H1 (cell line): Measurements from ENCODE around the gene ZFAND3. TPM values are rescaled to one million over a fixed set of nuclear protein-coding genes. Genes with fewer than 3 reads are reported as not detected.

ENCODE experiments used
- CTCF ChIA-PET: fragments of 300-600 bp; sonication (Branson Sonifier 250); formaldehyde crosslinking; loops from one replicate; lab custom pipeline; 2021; ENCODE audit not compliant: partially characterized antibody; lab: Charles Lee
- POLR2A ChIA-PET: fragments of 300-600 bp; sonication (Branson Sonifier 250); formaldehyde crosslinking; loops from one replicate; lab custom pipeline; 2021; ENCODE audit warnings: inconsistent platforms; ENCODE audit not compliant: partially characterized antibody; lab: Charles Lee
- DNase-seq, 2 experiments: peaks; one replicate each; pipeline versions ENCODE4 v3.0.0 to v3.0.0-alpha.2; 2010 to 2022; ENCODE audit warnings: low spot score in 2 of 2, low read depth in 1 of 2, mixed read lengths in 1 of 2
- FAIRE-seq: peaks from 2 replicates; lab custom pipeline; 2011; peaks lifted over from hg19 to GRCh38; lab: Jason Lieb, UNC
- H2AFZ ChIP-seq: 2 replicates; pipeline ENCODE4 v1.8.1; 2012; ENCODE audit warnings: low read length, inconsistent platforms
- H2AK5ac ChIP-seq: 2 replicates; pipeline ENCODE4 v1.6.1; 2013; ENCODE audit warnings: low read depth, low read length
- H2BK120ac ChIP-seq: replicated peaks from 2 replicates; pipeline ENCODE3; 2013; ENCODE audit warnings: low read depth, low read length, inconsistent platforms
- H2BK12ac ChIP-seq: 2 replicates; pipeline ENCODE4 v1.6.1; 2013; ENCODE audit warnings: low read depth, low read length
- H2BK15ac ChIP-seq: 2 replicates; pipeline ENCODE4 v1.6.1; 2013; ENCODE audit warnings: low read length
- H2BK20ac ChIP-seq: 2 replicates; pipeline ENCODE4 v1.6.1; 2013; ENCODE audit warnings: low read length
- H2BK5ac ChIP-seq: 2 replicates; pipeline ENCODE4 v1.6.1; 2013; ENCODE audit warnings: low read depth, low read length
- H3K14ac ChIP-seq: 2 replicates; pipeline ENCODE4 v1.6.1; 2013; ENCODE audit warnings: inconsistent platforms; ENCODE audit not compliant: insufficient read length
- H3K18ac ChIP-seq: 2 replicates; pipeline ENCODE4 v1.6.1; 2013; ENCODE audit warnings: low read length; ENCODE audit errors: extremely low read depth
- H3K23ac ChIP-seq: 2 replicates; pipeline ENCODE4 v1.6.1; 2013; ENCODE audit warnings: inconsistent platforms; ENCODE audit not compliant: insufficient read length
- H3K23me2 ChIP-seq: 2 replicates; pipeline ENCODE4 v1.6.1; 2013; ENCODE audit warnings: low read depth, low read length
- H3K27ac ChIP-seq: 2 replicates; pipeline ENCODE4 v1.6.1; 2011; ENCODE audit warnings: low read depth, low read length, inconsistent platforms
- H3K27me3 ChIP-seq, 4 experiments: replicated peaks in 1 of 4; 1 replicate in 1 of 4; 2 replicates in 3 of 4; pipeline versions ENCODE4 v1.6.1 to v1.8.1; 2011 to 2013; ENCODE audit warnings: low read length in 3 of 4, mild to moderate bottlenecking in 3 of 4, inconsistent platforms in 2 of 4, mixed read lengths in 2 of 4, moderate library complexity in 1 of 4; ENCODE audit not compliant: control insufficient read depth in 3 of 4, insufficient read depth in 3 of 4; ENCODE audit errors: extremely low read depth in 1 of 4
- H3K36me3 ChIP-seq, 4 experiments: 2 replicates each; pipeline versions ENCODE4 v1.6.1 to v1.8.1; 2011 to 2013; ENCODE audit warnings: mild to moderate bottlenecking in 4 of 4, low read length in 3 of 4, moderate library complexity in 2 of 4, control low read depth in 1 of 4, inconsistent platforms in 1 of 4; ENCODE audit not compliant: insufficient read depth in 4 of 4, control insufficient read depth in 2 of 4
- H3K4ac ChIP-seq: replicated peaks from 2 replicates; pipeline ENCODE3; 2013; ENCODE audit warnings: low read length, low read depth, mixed read lengths, inconsistent platforms; ENCODE audit not compliant: insufficient read length
- H3K4me1 ChIP-seq, 4 experiments: replicated peaks in 1 of 4; 1 replicate in 1 of 4; 2 replicates in 3 of 4; pipeline versions ENCODE4 v1.6.1 to v1.8.1; 2011 to 2013; ENCODE audit warnings: low read length in 3 of 4, inconsistent platforms in 2 of 4, mixed read lengths in 1 of 4; ENCODE audit not compliant: insufficient read depth in 4 of 4, control insufficient read depth in 3 of 4
- H3K4me2 ChIP-seq, 2 experiments: 2 replicates each; pipeline versions ENCODE4 v1.6.1 to v1.8.1; 2011 to 2013; ENCODE audit warnings: low read depth in 2 of 2, low read length in 2 of 2, control low read depth in 1 of 2, inconsistent platforms in 1 of 2, mild to moderate bottlenecking in 1 of 2; ENCODE audit not compliant: insufficient read depth in 1 of 2
- H3K4me3 ChIP-seq, 4 experiments: fragments of 200-600, 300-600 bp in 1 of 4; sonication (generic), shearing (Covaris generic), sonication (Bioruptor Twin) in 1 of 4; 2 replicates each; pipeline versions ENCODE4 v1.5.1 to v1.8.1; 2011 to 2016; ENCODE audit warnings: low read length in 4 of 4, low read depth in 3 of 4, control low read depth in 2 of 4, inconsistent platforms in 2 of 4, mild to moderate bottlenecking in 2 of 4, mixed read lengths in 1 of 4, moderate library complexity in 1 of 4; ENCODE audit not compliant: insufficient read depth in 2 of 4; ENCODE audit errors: extremely low read depth in 1 of 4
- H3K56ac ChIP-seq: replicated peaks from 2 replicates; pipeline ENCODE3; 2013; ENCODE audit warnings: low read depth, mild to moderate bottlenecking, mixed read lengths, low read length, inconsistent platforms; ENCODE audit not compliant: insufficient read length
- H3K79me1 ChIP-seq: 2 replicates; pipeline ENCODE4 v1.6.1; 2013; ENCODE audit warnings: low read depth, low read length, control low read depth
- H3K79me2 ChIP-seq, 2 experiments: 2 replicates each; pipeline versions ENCODE4 v1.6.1 to v1.8.1; 2012 to 2013; ENCODE audit warnings: low read length in 2 of 2, mild to moderate bottlenecking in 2 of 2, inconsistent platforms in 1 of 2; ENCODE audit not compliant: insufficient read depth in 2 of 2, control insufficient read depth in 1 of 2
- H3K9ac ChIP-seq, 4 experiments: replicated peaks in 1 of 4; 1 replicate in 1 of 4; 2 replicates in 3 of 4; pipeline versions ENCODE4 v1.6.1 to v1.8.1; 2011 to 2013; ENCODE audit warnings: low read depth in 3 of 4, low read length in 3 of 4, control low read depth in 2 of 4, mild to moderate bottlenecking in 2 of 4, moderate library complexity in 2 of 4, inconsistent platforms in 1 of 4; ENCODE audit errors: extremely low read depth in 1 of 4
- H3K9me3 ChIP-seq, 2 experiments: 2 replicates each; pipeline versions ENCODE4 v1.6.1 to v1.8.1; 2012 to 2013; ENCODE audit warnings: mild to moderate bottlenecking in 2 of 2, moderate library complexity in 2 of 2, control low read depth in 1 of 2, inconsistent platforms in 1 of 2, low read depth in 1 of 2, low read length in 1 of 2, mixed read lengths in 1 of 2; ENCODE audit not compliant: insufficient read depth in 2 of 2
- H4K20me1 ChIP-seq, 2 experiments: replicated peaks in 1 of 2; 2 replicates each; pipeline versions ENCODE3 to v1.8.1; 2011 to 2013; ENCODE audit warnings: inconsistent platforms in 2 of 2, low read length in 2 of 2, mild to moderate bottlenecking in 1 of 2; ENCODE audit not compliant: insufficient read depth in 2 of 2, control insufficient read depth in 1 of 2
- H4K5ac ChIP-seq: 2 replicates; pipeline ENCODE4 v1.6.1; 2013; ENCODE audit warnings: low read length, low read depth, mixed read lengths, inconsistent platforms; ENCODE audit not compliant: insufficient read length
- H4K8ac ChIP-seq: 2 replicates; pipeline ENCODE4 v1.8.0; 2013; ENCODE audit warnings: mild to moderate bottlenecking, moderate library complexity, low read length, inconsistent platforms; ENCODE audit not compliant: insufficient read depth; ENCODE audit errors: extremely low read depth
- H4K91ac ChIP-seq: replicated peaks from 2 replicates; pipeline ENCODE3; 2013; ENCODE audit warnings: low read length, mixed read lengths, inconsistent platforms; ENCODE audit not compliant: insufficient read length
- WGBS, 2 experiments: shearing (Covaris generic) in 1 of 2; methylation state at CpG; one replicate each; pipeline versions ENCODE4 v1.1.6 to v1.1.7; 2013 to 2015; ENCODE audit warnings: low lambda C conversion rate in 2 of 2, mixed read lengths in 2 of 2, inconsistent platforms in 1 of 2, low coverage in 1 of 2, missing lambda C conversion rate in 1 of 2; ENCODE audit not compliant: insufficient replicate concordance in 2 of 2, insufficient coverage in 1 of 2, insufficient read length in 1 of 2; ENCODE audit errors: extremely low coverage in 1 of 2, missing lambda C conversion rate in 1 of 2; 5-methylcytosine and 5-hydroxymethylcytosine counted together
- polyA plus RNA-seq, 7 experiments: library from polyadenylated mRNA; depleted of rRNA in 3 of 7; stranded (reverse) in 5 of 7; unstranded in 2 of 7; fragments of >200 nt in 5 of 7; fragments of 200-250 nt in 2 of 7; gene quantifications; 1 replicate in 5 of 7; 2 replicates in 1 of 7; 4 replicates in 1 of 7; pipeline versions ENCODE4 v1.2.1 to v1.2.3, GENCODE V29; 2011 to 2013; ENCODE audit warnings: missing spikeins in 2 of 7, mixed read lengths in 2 of 7
- total RNA-seq: library from RNA; stranded (reverse); fragmentation: NEBNext Ultra II Directional; extraction: Animal tissue kit (Norgen Biotek cat#: 25700); gene quantifications from 2 replicates; pipeline ENCODE4 v1.2.1, GENCODE V29; 2021

The ZFAND3 gene
- total and polyA plus RNA-seq, 2 of the 8 experiments (the other 6 are each of a cell fraction or from before 2014, with no cell fraction given) = 13.0 to 51.3 TPM

DNA sequence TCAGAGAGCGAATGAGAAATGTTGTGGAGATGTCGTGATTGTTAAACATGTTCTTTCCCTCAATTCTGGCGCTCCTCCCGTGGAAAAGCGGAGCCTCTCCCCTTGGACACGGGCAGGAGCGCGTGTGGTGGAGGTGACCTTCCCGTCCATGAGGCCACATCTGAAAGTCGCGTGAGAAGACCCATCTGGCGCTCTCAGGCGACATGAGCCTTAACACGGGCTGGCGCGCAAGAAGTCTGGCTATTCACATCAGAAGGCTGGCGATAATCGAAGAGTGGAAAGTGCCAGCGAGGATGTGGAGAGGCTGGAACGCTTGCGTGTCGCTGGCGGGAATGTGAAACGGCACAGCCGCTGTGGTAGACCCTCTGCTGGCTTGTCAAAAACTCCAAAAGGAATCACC, 341.3 kb downstream of the ZFAND3 start:
- DNase-seq (no peak), FAIRE-seq (no peak)
- Histone ChIP-seq H2BK20ac (no peak overlapping the region), H3K36me3 (no peaks in the 10 kb centered on the region; a peak in 1 of 8 replicates), H3K4me2 (no peak overlapping the region), H3K4ac (no peak overlapping the region), H3K27ac (no peak overlapping the region), H3K4me1 (no peaks in the 10 kb centered on the region; a peak in 1 of 7 replicates), H2BK15ac (no peak overlapping the region), H3K9me3 (no peaks in the 10 kb centered on the region), H3K27me3 (no peaks in the 10 kb centered on the region), H4K5ac (no peak overlapping the region), H3K18ac (no peak overlapping the region), H3K9ac (no peak overlapping the region), H2BK120ac (no peak overlapping the region), H3K23ac (no peak overlapping the region), H2AFZ (no peak overlapping the region), H3K14ac (no peak overlapping the region), H2BK12ac (no peak overlapping the region), H4K8ac (no peak overlapping the region), H2BK5ac (no peak overlapping the region), H3K79me2 (no peaks in the 10 kb centered on the region), H4K91ac (no peak overlapping the region), H3K23me2 (no peaks in the 10 kb centered on the region), H3K4me3 (no peak overlapping the region), H3K79me1 (no peaks in the 10 kb centered on the region), H4K20me1 (no peaks in the 10 kb centered on the region), H3K56ac (no peak overlapping the region), H2AK5ac (no peak overlapping the region)
- WGBS, 2 experiments = 95% methylated on average over 25 of the region's 25 CpGs; no CpG with 5 or more reads in 1 of the 2 experiments
- ChIA-PET CTCF (interaction anchor here (1.1 kb wide), 1 partner anchor 41 kb away, joined by 3 read pairs; no protein-coding TSS in a partner anchor), POLR2A (no interaction called here)
